NCI-H82 treated with DMSO at 0.1 percent for 48 hours (cell line): Measurements from ENCODE around the gene ATP9A.
A peak's percentile ranks its signal among the peaks of the same experiment; 100 is the strongest.
"Not testable (repeated sequence)": the region's sequence is repeated elsewhere in the genome, so short reads cannot be mapped to it uniquely, and the experiment has no call there.

Experiments
- DNase-seq: peaks from one replicate; lab custom pipeline; 2025; ENCODE audit not compliant: unreplicated experiment; lab: John Stamatoyannopoulos, UW

Gene ATP9A

GRCh38 chr20:51797357-51798025 is 29.3 kb upstream of the ATP9A start:
- no peak for DNase-seq

DNA sequence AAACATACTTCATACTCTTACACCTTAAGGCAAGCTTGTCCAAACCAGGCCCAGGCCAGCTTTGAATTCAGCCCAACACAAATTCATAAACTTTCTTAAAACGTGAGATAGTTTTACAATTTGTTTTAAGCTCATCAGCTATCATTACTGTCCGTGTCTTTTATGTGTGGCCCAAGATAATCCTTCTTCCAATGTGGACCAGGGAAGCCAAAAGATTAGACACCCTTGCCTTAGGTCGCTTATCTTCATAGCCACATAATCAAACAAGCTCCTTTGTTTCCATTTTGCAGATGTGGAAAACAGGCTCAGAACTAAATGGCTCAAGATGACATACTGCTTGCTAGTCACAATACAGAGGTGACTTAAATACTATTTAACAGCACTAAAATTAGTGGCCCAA is 28.1 kb upstream of the ATP9A start:
- DNase-seq, result no peak

DNA sequence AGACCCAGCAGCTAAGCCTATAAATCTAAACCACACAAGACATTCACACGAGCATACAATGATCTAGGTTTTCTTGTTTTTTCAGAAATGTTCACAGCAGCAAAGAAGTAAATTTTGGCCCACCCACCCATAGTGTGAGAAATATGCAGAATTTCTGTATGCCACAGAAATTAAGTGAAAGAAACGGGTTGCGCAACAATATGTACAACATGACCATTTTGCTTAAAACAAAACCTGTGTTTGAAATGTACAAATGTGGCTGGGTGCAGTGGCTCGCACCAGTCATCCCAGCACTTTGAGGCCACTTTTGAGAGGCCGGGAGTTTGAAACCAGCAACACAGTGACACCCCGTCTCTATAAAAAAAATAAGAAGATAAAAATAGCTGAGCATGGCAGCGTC is 24.8 kb upstream of the ATP9A start:
- DNase-seq, result no peak

GRCh38 chr20:51791626-51792025 is 23.4 kb upstream of the ATP9A start:
- no peak for DNase-seq

- DNase-seq, result no peak
Observed at GRCh38 chr20:51790256-51790655, 22.1 kb upstream of the ATP9A start.

DNA sequence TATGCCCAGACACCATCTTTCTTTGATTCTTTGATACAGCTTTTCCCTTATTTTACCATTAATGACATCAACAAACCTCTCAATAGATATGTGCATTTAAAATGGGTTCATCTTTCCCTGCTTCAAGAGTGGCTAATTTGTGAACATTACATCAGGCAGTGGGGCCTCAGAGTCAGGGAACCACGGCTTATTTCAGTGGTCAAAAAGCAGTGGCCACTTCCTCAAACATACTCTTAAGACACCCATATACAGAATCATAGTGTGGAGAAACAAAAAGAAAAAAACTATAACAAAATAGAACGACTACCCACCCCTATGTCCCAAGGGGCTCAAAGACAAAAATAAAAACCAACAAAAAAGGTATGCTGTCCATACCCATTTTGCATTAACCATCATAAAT is 21.2 kb upstream of the ATP9A start:
- no peak for DNase-seq

GRCh38 chr20:51788822-51789221 is 20.6 kb upstream of the ATP9A start:
- no peak for DNase-seq

GRCh38 chr20:51784299-51784698 is 16.1 kb upstream of the ATP9A start:
- no peak for DNase-seq

GRCh38 chr20:51778229-51778759 is 10.1 kb upstream of the ATP9A start:
- not testable (repeated sequence) for DNase-seq

GRCh38 chr20:51775241-51775640 is 7.1 kb upstream of the ATP9A start:
- DNase-seq, result no peak

GRCh38 chr20:51772236-51772635 is 4.0 kb upstream of the ATP9A start:
- no peak for DNase-seq

- DNase-seq, result no peak
Observed at GRCh38 chr20:51769976-51770615, 1.9 kb upstream of the ATP9A start.

DNA sequence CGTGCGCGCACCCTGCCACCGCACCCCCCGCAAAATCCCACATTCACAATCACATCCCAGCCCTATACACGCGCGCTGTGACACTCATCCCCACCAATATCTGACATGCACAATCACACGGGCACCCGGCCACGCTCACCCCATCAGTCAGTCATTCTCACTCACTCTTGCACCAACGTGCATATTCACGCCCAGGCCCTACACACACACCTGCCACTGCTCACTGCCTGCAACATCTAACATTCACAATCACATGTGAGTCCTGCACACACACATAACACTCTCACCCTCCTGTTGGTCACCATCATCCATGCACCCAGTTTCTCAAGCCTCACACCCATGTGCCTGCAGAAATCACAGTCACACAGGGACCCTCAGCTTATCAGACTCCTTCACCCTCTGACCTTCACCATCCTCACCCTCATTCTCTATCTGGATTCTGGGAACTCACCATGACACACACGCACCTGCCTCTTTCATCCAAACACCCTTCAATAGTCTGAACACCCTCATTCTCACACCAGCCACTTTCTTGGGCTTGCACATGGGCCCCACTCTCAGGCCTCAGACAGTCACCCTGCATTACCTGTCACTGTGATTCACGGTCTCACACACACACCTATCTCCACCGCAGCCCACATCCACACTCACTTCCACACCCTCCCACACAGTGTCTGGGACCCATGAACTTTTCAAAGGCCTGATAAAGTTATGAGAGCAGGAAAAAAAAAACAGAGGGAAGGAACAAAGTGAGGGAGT is 748 bp upstream of the ATP9A start:
- no peak for DNase-seq

GRCh38 chr20:51766994-51767866 is 960 bp downstream of the ATP9A start:
- peak; percentile 72 for DNase-seq

GRCh38 chr20:51765381-51765780 is 2.8 kb downstream of the ATP9A start:
- DNase-seq, result not testable (repeated sequence)

- DNase-seq, result no peak
Observed at GRCh38 chr20:51763965-51764602, 4.1 kb downstream of the ATP9A start.

DNA sequence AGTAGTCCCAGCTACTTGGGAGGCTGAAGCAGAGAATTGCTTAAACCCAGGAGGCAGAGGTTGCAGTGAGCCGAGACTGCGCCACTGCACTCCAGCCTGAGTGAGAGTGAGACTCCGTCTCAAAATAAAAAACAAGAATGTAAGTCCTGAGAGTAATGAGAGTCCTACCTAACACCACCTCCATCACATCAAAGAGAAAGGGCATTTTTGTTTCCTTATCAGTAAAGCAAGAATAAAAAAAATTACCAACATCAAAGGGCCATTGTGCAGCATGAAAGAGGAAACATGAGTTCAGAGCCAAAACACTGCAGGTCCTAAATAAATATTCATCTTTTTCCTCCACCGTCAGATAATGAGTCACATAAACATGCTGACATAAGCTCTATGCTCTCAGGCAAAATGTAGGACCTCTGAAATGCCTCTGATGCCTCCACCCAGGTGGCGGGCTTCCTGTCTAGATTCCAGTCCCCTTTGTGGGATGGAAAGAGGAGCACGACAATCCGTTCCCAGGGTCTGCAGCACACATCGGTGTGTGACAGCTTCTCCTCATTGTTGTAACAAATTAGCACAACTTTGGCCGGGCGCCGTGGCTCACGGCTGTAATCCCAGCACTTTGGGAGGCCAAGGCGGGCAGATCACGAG is 7.2 kb downstream of the ATP9A start:
- no peak for DNase-seq

DNA sequence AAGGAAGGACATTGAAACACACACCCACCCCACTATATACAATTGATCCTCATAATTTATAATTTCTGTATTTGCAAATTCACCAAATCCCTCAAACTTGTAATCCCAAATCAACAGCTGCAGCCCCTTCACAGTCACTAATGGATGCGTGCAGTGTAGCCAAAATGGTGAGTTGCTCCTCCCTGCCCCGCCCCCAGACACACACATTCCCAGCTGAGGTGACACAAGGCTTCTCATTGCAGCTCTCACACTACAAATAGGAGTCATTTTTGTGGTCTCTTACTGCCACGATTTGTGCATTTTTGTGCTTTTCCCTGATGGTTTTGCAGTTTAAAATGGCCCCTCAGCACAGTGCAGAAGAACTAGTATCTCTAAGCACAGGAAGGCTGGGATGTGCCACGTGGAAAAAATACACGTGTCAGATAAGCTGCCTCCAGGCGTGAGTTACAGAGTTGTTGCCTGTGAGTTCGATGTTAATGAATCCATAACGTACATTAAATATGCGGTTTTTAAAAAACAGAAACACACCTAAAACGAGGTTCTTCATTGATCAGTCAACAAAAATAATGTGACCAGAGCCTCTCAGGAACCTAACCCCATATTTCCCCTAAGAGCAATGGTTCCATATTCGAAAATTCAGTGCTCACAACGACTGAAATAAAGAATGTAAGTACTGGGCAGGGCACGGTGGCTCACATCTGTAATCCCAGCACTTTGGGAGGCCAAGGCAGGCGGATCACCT is 8.2 kb downstream of the ATP9A start:
- DNase-seq, result no peak

- DNase-seq, result no peak
Observed at GRCh38 chr20:51758978-51759544, 9.1 kb downstream of the ATP9A start.
